PC-9 (cell line): Measurements from ENCODE around the gene BAD.
"Not testable (repeated sequence)": the region's sequence is repeated elsewhere in the genome, so short reads cannot be mapped to it uniquely, and the experiment has no call there.

Experiments used
- EZH2 ChIP-seq: fragments of 200-600 bp; sonication (generic); IDR thresholded peaks from 2 replicates; pipeline ENCODE4 v1.8.0; 2017; ENCODE audit warnings: antibody characterized with exemption, low read depth
- TF ChIP-seq, protein P1 (sequence below): fragments of 200-600 bp; sonication (generic); conservative IDR thresholded peaks from 2 replicates; pipeline ENCODE4 v1.6.1; 2017; ENCODE audit warnings: mixed run types, antibody characterized with exemption, mild to moderate bottlenecking, moderate library complexity

DNA sequence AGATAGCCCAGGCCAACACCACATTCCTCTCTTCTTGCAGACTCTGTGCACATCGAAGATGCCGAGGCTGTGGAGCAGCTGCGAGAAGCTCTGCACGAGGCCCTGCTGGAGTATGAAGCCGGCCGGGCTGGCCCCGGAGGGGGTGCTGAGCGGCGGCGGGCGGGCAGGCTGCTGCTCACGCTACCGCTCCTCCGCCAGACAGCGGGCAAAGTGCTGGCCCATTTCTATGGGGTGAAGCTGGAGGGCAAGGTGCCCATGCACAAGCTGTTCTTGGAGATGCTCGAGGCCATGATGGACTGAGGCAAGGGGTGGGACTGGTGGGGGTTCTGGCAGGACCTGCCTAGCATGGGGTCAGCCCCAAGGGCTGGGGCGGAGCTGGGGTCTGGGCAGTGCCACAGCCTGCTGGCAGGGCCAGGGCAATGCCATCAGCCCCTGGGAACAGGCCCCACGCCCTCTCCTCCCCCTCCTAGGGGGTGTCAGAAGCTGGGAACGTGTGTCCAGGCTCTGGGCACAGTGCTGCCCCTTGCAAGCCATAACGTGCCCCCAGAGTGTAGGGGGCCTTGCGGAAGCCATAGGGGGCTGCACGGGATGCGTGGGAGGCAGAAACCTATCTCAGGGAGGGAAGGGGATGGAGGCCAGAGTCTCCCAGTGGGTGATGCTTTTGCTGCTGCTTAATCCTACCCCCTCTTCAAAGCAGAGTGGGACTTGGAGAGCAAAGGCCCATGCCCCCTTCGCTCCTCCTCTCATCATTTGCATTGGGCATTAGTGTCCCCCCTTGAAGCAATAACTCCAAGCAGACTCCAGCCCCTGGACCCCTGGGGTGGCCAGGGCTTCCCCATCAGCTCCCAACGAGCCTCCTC is 31.4 kb upstream of the BAD start:
- TF ChIP-seq, protein P1, sequence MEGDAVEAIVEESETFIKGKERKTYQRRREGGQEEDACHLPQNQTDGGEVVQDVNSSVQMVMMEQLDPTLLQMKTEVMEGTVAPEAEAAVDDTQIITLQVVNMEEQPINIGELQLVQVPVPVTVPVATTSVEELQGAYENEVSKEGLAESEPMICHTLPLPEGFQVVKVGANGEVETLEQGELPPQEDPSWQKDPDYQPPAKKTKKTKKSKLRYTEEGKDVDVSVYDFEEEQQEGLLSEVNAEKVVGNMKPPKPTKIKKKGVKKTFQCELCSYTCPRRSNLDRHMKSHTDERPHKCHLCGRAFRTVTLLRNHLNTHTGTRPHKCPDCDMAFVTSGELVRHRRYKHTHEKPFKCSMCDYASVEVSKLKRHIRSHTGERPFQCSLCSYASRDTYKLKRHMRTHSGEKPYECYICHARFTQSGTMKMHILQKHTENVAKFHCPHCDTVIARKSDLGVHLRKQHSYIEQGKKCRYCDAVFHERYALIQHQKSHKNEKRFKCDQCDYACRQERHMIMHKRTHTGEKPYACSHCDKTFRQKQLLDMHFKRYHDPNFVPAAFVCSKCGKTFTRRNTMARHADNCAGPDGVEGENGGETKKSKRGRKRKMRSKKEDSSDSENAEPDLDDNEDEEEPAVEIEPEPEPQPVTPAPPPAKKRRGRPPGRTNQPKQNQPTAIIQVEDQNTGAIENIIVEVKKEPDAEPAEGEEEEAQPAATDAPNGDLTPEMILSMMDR, result not testable (repeated sequence)
- not testable (repeated sequence) for TF ChIP-seq EZH2
